ENCODE measurements around the gene AP2A2. TPM values are rescaled to one million over a fixed set of nuclear protein-coding genes. Genes with fewer than 3 reads are reported as not detected.

The AP2A2 gene
- total RNA-seq, 1 experiment from 2014 or later, result 47.1 TPM

GRCh38 chr11:993632-994167 lies 68.0 kb downstream of the AP2A2 start:
- TF ChIP-seq GRHL2 (CRISPR knock-in tag; IDR thresholded peaks at IDR 0.05; ENCODE audit: insufficient replicate concordance, severe bottlenecking) (no peak), ATF2 (CRISPR knock-in tag; IDR thresholded peaks at IDR 0.05; ENCODE audit: borderline replicate concordance, low read depth) (no peak), SMAD3 (CRISPR knock-in tag; IDR thresholded peaks at IDR 0.05; ENCODE audit: borderline replicate concordance) (no peak), HMGXB4 (CRISPR knock-in tag; IDR thresholded peaks at IDR 0.05) (no peak), ZNF232 (CRISPR knock-in tag; IDR thresholded peaks at IDR 0.05) (no peak), ZBTB43 (CRISPR knock-in tag; IDR thresholded peaks at IDR 0.05) (no peak), EMX1 (CRISPR knock-in tag; IDR thresholded peaks at IDR 0.05) (no peak), E2F4 (CRISPR knock-in tag; IDR thresholded peaks at IDR 0.05; ENCODE audit: borderline replicate concordance, low read depth) (no peak), ZBTB21 (CRISPR knock-in tag; IDR thresholded peaks at IDR 0.05; ENCODE audit: borderline replicate concordance) (no peak), GTF2I (CRISPR knock-in tag; conservative IDR thresholded peaks at IDR 0.05) (no peak), ZNF317 (CRISPR knock-in tag; IDR thresholded peaks at IDR 0.05; ENCODE audit: borderline replicate concordance, low read depth) (no peak), NFE2L1 (CRISPR knock-in tag; IDR thresholded peaks at IDR 0.05) (no peak), STAT6 (CRISPR knock-in tag; conservative IDR thresholded peaks at IDR 0.05; ENCODE audit: low read depth) (no peak), FOXP1 (CRISPR knock-in tag; IDR thresholded peaks at IDR 0.05; ENCODE audit: borderline replicate concordance) (no peak), ZNF263 (CRISPR knock-in tag; IDR thresholded peaks at IDR 0.05; ENCODE audit: low read depth) (no peak)
- TF ChIP-seq, protein P1, sequence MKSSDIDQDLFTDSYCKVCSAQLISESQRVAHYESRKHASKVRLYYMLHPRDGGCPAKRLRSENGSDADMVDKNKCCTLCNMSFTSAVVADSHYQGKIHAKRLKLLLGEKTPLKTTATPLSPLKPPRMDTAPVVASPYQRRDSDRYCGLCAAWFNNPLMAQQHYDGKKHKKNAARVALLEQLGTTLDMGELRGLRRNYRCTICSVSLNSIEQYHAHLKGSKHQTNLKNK (CRISPR knock-in tag; IDR thresholded peaks at IDR 0.05), result no peak
- TF ChIP-seq, protein P2, sequence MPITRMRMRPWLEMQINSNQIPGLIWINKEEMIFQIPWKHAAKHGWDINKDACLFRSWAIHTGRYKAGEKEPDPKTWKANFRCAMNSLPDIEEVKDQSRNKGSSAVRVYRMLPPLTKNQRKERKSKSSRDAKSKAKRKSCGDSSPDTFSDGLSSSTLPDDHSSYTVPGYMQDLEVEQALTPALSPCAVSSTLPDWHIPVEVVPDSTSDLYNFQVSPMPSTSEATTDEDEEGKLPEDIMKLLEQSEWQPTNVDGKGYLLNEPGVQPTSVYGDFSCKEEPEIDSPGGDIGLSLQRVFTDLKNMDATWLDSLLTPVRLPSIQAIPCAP (CRISPR knock-in tag; IDR thresholded peaks at IDR 0.05), result no peak
- TF ChIP-seq, protein P3, sequence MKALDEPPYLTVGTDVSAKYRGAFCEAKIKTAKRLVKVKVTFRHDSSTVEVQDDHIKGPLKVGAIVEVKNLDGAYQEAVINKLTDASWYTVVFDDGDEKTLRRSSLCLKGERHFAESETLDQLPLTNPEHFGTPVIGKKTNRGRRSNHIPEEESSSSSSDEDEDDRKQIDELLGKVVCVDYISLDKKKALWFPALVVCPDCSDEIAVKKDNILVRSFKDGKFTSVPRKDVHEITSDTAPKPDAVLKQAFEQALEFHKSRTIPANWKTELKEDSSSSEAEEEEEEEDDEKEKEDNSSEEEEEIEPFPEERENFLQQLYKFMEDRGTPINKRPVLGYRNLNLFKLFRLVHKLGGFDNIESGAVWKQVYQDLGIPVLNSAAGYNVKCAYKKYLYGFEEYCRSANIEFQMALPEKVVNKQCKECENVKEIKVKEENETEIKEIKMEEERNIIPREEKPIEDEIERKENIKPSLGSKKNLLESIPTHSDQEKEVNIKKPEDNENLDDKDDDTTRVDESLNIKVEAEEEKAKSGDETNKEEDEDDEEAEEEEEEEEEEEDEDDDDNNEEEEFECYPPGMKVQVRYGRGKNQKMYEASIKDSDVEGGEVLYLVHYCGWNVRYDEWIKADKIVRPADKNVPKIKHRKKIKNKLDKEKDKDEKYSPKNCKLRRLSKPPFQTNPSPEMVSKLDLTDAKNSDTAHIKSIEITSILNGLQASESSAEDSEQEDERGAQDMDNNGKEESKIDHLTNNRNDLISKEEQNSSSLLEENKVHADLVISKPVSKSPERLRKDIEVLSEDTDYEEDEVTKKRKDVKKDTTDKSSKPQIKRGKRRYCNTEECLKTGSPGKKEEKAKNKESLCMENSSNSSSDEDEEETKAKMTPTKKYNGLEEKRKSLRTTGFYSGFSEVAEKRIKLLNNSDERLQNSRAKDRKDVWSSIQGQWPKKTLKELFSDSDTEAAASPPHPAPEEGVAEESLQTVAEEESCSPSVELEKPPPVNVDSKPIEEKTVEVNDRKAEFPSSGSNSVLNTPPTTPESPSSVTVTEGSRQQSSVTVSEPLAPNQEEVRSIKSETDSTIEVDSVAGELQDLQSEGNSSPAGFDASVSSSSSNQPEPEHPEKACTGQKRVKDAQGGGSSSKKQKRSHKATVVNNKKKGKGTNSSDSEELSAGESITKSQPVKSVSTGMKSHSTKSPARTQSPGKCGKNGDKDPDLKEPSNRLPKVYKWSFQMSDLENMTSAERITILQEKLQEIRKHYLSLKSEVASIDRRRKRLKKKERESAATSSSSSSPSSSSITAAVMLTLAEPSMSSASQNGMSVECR (CRISPR knock-in tag; IDR thresholded peaks at IDR 0.05; ENCODE audit: borderline replicate concordance), result no peak
- no peak overlapping the region for H3K4me3 Mint-ChIP-seq
- DNase-seq (ENCODE audit: low spot score) (no peak), ATAC-seq (no peak)
- peaks cover 35% of the 10 kb centered on the region for H3K36me3 Mint-ChIP-seq
- POLR2A ChIA-PET, result no interaction called here
- no peaks in the 10 kb centered on the region for H3K27me3 Mint-ChIP-seq (ENCODE audit: low read depth)
- no peak overlapping the region for H3K27ac Mint-ChIP-seq
- H3K9me3 Mint-ChIP-seq, result peaks cover 4% of the 10 kb centered on the region
- H3K4me1 Mint-ChIP-seq, result no peaks in the 10 kb centered on the region
- CTCF ChIA-PET, result interaction anchor here (1.3 kb wide), 1 partner anchor 57 kb away, joined by 3 read pairs; no protein-coding TSS in a partner anchor

All from WTC11 (cell line).